PC-3 (cell line): ENCODE data around the gene RIN2. TPM values are rescaled to one million over a fixed set of nuclear protein-coding genes. Genes with fewer than 3 reads are reported as not detected.

Source experiments
- ATAC-seq: fragments of 200-7000 bp; cut with Tn5 transposase; 2 replicates; pipeline ENCODE4 v1.9.1; 2020; ENCODE audit warnings: mild to moderate bottlenecking, moderate library complexity
- BruUV-seq: library from RNA; stranded (reverse); fragments of 400-500 nt; replicated peaks from 2 replicates; lab custom pipeline; 2021; lab: Mats Ljungman, UMichigan
- CTCF ChIA-PET: fragments of 300-600 bp; sonication (Branson Sonifier 250); formaldehyde crosslinking; loops from one replicate; lab custom pipeline; 2022; ENCODE audit warnings: antibody characterized with exemption; lab: Charles Lee
- POLR2A ChIA-PET: fragments of 300-600 bp; sonication (Branson Sonifier 250); formaldehyde crosslinking; loops from one replicate; lab custom pipeline; 2022; ENCODE audit warnings: antibody characterized with exemption; ENCODE audit not compliant: unreplicated experiment; lab: Charles Lee
- DNase-seq: peaks from one replicate; pipeline ENCODE4 v3.0.0-alpha.2; 2015
- H2AFZ ChIP-seq: fragments of 300-600 bp; sonication (generic); 2 replicates; pipeline ENCODE4 v1.6.0; 2016; ENCODE audit warnings: antibody characterized with exemption, low read length
- H3F3A ChIP-seq: fragments of 300-600 bp; sonication (generic); one replicate; pipeline ENCODE4 v1.6.0; 2017; ENCODE audit warnings: antibody characterized with exemption, low read length, control low read depth, mild to moderate bottlenecking; ENCODE audit not compliant: unreplicated experiment
- H3K27ac ChIP-seq: fragments of 300-600 bp; sonication (generic); 2 replicates; pipeline ENCODE4 v1.5.1; 2016; ENCODE audit warnings: mild to moderate bottlenecking, low read length
- H3K27me3 ChIP-seq: fragments of 300-600 bp; sonication (generic); 2 replicates; pipeline ENCODE4 v1.6.1; 2016; ENCODE audit warnings: low read length, mixed read lengths
- H3K36me3 ChIP-seq: fragments of 300-600 bp; sonication (generic); 2 replicates; pipeline ENCODE4 v1.6.1; 2016; ENCODE audit warnings: low read depth, mixed run types, low read length, mixed read lengths
- H3K4me1 ChIP-seq: fragments of 300-600 bp; sonication (generic); 2 replicates; pipeline ENCODE4 v1.5.1; 2016; ENCODE audit warnings: low read length; ENCODE audit not compliant: insufficient read depth
- H3K4me2 ChIP-seq: fragments of 300-600 bp; sonication (generic); 2 replicates; pipeline ENCODE4 v1.6.0; 2016; ENCODE audit warnings: low read length
- H3K4me3 ChIP-seq: fragments of 300-600 bp; sonication (generic); 2 replicates; pipeline ENCODE4 v1.5.1; 2016; ENCODE audit warnings: mild to moderate bottlenecking, low read length, mixed read lengths
- H3K79me2 ChIP-seq: fragments of 300-600 bp; sonication (generic); 2 replicates; pipeline ENCODE4 v1.6.1; 2017; ENCODE audit warnings: low read length, mixed read lengths
- H3K9ac ChIP-seq: fragments of 300-600 bp; sonication (generic); 2 replicates; pipeline ENCODE4 v1.6.0; 2016; ENCODE audit warnings: mild to moderate bottlenecking, low read length
- H3K9me2 ChIP-seq: fragments of 300-600 bp; sonication (generic); replicated peaks from 2 replicates; pipeline ENCODE4 v1.6.1; 2016; ENCODE audit warnings: mixed run types, low read length, mixed read lengths
- H3K9me3 ChIP-seq: fragments of 300-600 bp; sonication (generic); 2 replicates; pipeline ENCODE4 v1.6.1; 2016; ENCODE audit warnings: low read length, mixed read lengths
- H4K20me1 ChIP-seq: fragments of 300-600 bp; sonication (generic); 2 replicates; pipeline ENCODE4 v1.6.1; 2016; ENCODE audit warnings: low read length, mixed read lengths
- CTCF ChIP-seq: fragments of 300-600 bp; sonication (generic); conservative IDR thresholded peaks from 2 replicates; pipeline ENCODE4 v1.5.1; 2017; ENCODE audit warnings: antibody characterized with exemption, low read depth, mild to moderate bottlenecking, low read length
- EZH2 ChIP-seq: fragments of 300-600 bp; sonication (generic); IDR thresholded peaks from one replicate; pipeline ENCODE4 v1.6.1; 2017; ENCODE audit warnings: antibody characterized with exemption, mild to moderate bottlenecking, low read length; ENCODE audit not compliant: unreplicated experiment
- EZH2phosphoT487 ChIP-seq: fragments of 300-600 bp; sonication (generic); IDR thresholded peaks from 2 replicates; pipeline ENCODE4 v1.6.1; 2018; ENCODE audit warnings: mild to moderate bottlenecking, antibody characterized with exemption, low read length, borderline replicate concordance
- intact Hi-C: fragments of 100-400 bp; cut with micrococcal nuclease; formaldehyde crosslinking; loops from 2 replicates; pipeline ENCODE4 v1.9.0; 2023
- total RNA-seq: library from RNA; depleted of rRNA; stranded (reverse); fragments of >200 nt; gene quantifications from 2 replicates; pipeline ENCODE4 v1.2.3, GENCODE V29; 2014

Gene RIN2
- total RNA-seq, 1 experiment from 2014 or later, result 69.8 TPM

DNA sequence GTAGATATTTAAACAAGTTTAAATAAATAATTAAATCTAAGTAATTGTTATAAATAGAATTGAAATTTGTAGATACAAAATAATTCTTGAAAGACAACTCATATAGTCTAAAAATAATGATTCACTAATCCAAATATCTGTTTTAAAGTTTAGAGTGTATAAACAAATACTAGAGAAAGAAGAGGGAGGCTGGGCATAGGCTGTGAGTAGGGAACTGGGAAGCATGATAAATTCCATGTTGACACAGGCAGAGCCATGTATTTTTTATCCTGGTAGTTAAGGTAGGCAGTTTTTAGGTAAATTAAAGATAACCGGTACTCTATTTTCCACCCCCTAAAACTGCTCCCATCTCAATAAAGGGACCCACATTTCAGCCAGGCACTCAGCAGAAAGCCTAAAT, 11.7 kb upstream of the RIN2 start:
- no peak overlapping the region for H3K27ac ChIP-seq
- no peaks in the 10 kb centered on the region for H3F3A ChIP-seq
- H3K9me2 ChIP-seq, result no peaks in the 10 kb centered on the region
- POLR2A ChIA-PET, result no interaction called here
- H3K4me2 ChIP-seq, result no peak overlapping the region
- no peak for DNase-seq
- intact Hi-C loops, result no loop called here
- H4K20me1 ChIP-seq, result no peaks in the 10 kb centered on the region
- CTCF ChIA-PET, result interaction anchor here (0.6 kb wide), 1 partner anchor 80 kb away, joined by 3 read pairs; no protein-coding TSS in a partner anchor
- no peak overlapping the region for H3K9ac ChIP-seq
- no peaks in the 10 kb centered on the region for H3K9me3 ChIP-seq
- no peak overlapping the region for H2AFZ ChIP-seq
- ATAC-seq, result peak; percentile 60
- H3K4me1 ChIP-seq, result no peaks in the 10 kb centered on the region
- no peak overlapping the region for H3K4me3 ChIP-seq
- no TSS peak for BruUV-seq
- H3K79me2 ChIP-seq, result no peaks in the 10 kb centered on the region
- H3K27me3 ChIP-seq, result no peaks in the 10 kb centered on the region
- TF ChIP-seq EZH2phosphoT487, result no peak
- no peak for TF ChIP-seq EZH2
- no peak for TF ChIP-seq CTCF
- H3K36me3 ChIP-seq, result no peaks in the 10 kb centered on the region

DNA sequence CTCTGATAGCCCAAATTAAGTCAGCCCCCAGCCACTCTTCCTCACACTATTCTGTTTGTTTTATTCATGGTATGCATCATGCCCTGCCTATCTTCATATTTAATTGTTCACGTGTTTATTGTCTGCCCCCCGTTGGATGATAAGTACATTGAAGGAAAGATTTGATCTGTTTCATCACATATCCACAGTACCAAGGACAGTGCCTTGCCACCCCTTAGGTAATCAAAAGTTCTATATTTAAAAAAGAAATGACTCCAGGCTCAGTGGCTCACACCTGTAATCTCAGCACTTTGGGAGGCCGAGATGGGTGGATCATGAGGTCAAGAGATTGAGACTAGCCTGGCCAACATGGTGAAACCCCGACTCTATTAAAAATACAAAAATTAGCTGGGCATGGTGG, 10.2 kb upstream of the RIN2 start:
- H3K4me2 ChIP-seq, result no peak overlapping the region

More for the DNA sequence above, 10.2 kb upstream of the RIN2 start:
- intact Hi-C loops, result no loop called here
- no peaks in the 10 kb centered on the region for H4K20me1 ChIP-seq
- H3K4me3 ChIP-seq, result no peak overlapping the region
- ATAC-seq (no peak), DNase-seq (no peak)
- H3F3A ChIP-seq, result no peaks in the 10 kb centered on the region
- no peaks in the 10 kb centered on the region for H3K36me3 ChIP-seq
- POLR2A ChIA-PET, result no interaction called here
- no peaks in the 10 kb centered on the region for H3K4me1 ChIP-seq
- CTCF ChIA-PET, result no interaction called here
- no peaks in the 10 kb centered on the region for H3K9me2 ChIP-seq
- H3K27ac ChIP-seq, result no peak overlapping the region
- H2AFZ ChIP-seq, result no peak overlapping the region
- no peaks in the 10 kb centered on the region for H3K79me2 ChIP-seq
- no peak for TF ChIP-seq EZH2phosphoT487
- TF ChIP-seq EZH2, result no peak
- TF ChIP-seq CTCF, result no peak
- no TSS peak for BruUV-seq
- no peaks in the 10 kb centered on the region for H3K9me3 ChIP-seq
- H3K27me3 ChIP-seq, result no peaks in the 10 kb centered on the region
- no peak overlapping the region for H3K9ac ChIP-seq
